Lower lobe of right lung (tissue), 2 donors: Measurements from ENCODE around the gene COL8A1. TPM values are rescaled to one million over a fixed set of nuclear protein-coding genes. Genes with fewer than 3 reads are reported as not detected.

ENCODE experiments used
- ATAC-seq, 2 donors: fragments of 200-7000 bp; cut with Tn5 transposase; one replicate each; pipeline ENCODE4 v1.9.1; 2020 to 2022; ENCODE audit warnings: mild to moderate bottlenecking in 2 of 2, moderate library complexity in 2 of 2
- DNase-seq: peaks from one replicate; pipeline ENCODE4 v3.0.0-alpha.2; 2020
- H3K27ac ChIP-seq: fragments of 200-600 bp; one replicate; pipeline ENCODE4 v1.8.0; 2022
- H3K27me3 ChIP-seq: fragments of 200-600 bp; one replicate; pipeline ENCODE4 v1.8.0; 2022; ENCODE audit warnings: low read depth
- H3K36me3 ChIP-seq: fragments of 200-600 bp; one replicate; pipeline ENCODE4 v1.8.0; 2022; ENCODE audit warnings: mild to moderate bottlenecking
- H3K4me1 ChIP-seq: fragments of 200-600 bp; one replicate; pipeline ENCODE4 v1.8.0; 2022
- H3K4me3 ChIP-seq: fragments of 200-600 bp; one replicate; pipeline ENCODE4 v1.8.0; 2022; ENCODE audit warnings: mild to moderate bottlenecking
- H3K9me3 ChIP-seq: fragments of 200-600 bp; one replicate; pipeline ENCODE4 v1.8.0; 2022
- intact Hi-C: fragments of 100-400 bp; cut with DNase I; formaldehyde crosslinking; loops from one replicate; pipeline ENCODE4 v1.11.0; 2022
- total RNA-seq: library from RNA; stranded (reverse); fragmentation: NEBNext Ultra II Directional; extraction: Animal tissue kit (Norgen Biotek cat#: 25700); gene quantifications from one replicate; pipeline ENCODE4 v1.2.1, GENCODE V29; 2021
- TF ChIP-seq, protein P1 (sequence below): fragments of 200-600 bp; IDR thresholded peaks from one replicate; pipeline ENCODE4 v1.8.0; 2022; ENCODE audit warnings: antibody characterized with exemption, mild to moderate bottlenecking
- donor health status: DM: no; HTN: yes; CAD: no; lungs with severe emphysema.

Gene COL8A1
- total RNA-seq, 1 donor from 2014 or later: 56.1 TPM

DNA sequence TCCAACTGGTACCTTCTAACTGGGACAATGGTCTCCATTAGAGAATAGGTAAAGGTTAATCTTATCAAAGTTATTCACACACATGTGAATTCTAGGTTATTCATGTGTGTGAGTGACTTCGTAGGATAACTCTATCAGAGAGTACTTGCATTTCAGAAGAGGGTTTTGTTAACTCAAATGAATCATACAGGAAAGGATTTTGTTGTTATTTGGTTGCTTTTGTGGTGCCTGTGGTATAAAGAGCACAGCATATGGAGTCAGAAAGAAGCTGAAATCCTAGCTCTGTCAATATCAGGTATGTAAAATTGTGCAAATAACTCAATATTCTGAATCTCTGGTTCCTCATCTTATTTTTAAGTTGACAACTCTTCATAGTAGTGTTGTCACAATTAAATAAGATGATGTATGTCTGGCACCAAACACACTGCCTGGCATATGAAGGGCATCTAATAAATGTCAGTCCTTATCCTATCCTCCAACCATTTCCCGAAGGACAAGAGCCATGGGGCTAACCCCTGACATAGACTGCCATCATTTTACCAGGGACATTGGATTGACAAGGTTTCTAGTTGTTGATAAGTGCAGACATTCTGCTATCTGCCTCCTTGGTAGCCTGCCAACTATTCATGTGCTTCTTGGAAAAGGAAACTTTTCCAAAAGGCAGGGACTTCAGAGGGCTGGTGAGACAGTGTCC lies 130.6 kb downstream of the COL8A1 start:
- DNase-seq (no peak), ATAC-seq (no peak)
- H3K27me3 ChIP-seq: no peaks in the 10 kb centered on the region
- H3K4me3 ChIP-seq: no peak overlapping the region
- no peaks in the 10 kb centered on the region for H3K36me3 ChIP-seq
- H3K27ac ChIP-seq: no peak overlapping the region
- TF ChIP-seq, protein P1, sequence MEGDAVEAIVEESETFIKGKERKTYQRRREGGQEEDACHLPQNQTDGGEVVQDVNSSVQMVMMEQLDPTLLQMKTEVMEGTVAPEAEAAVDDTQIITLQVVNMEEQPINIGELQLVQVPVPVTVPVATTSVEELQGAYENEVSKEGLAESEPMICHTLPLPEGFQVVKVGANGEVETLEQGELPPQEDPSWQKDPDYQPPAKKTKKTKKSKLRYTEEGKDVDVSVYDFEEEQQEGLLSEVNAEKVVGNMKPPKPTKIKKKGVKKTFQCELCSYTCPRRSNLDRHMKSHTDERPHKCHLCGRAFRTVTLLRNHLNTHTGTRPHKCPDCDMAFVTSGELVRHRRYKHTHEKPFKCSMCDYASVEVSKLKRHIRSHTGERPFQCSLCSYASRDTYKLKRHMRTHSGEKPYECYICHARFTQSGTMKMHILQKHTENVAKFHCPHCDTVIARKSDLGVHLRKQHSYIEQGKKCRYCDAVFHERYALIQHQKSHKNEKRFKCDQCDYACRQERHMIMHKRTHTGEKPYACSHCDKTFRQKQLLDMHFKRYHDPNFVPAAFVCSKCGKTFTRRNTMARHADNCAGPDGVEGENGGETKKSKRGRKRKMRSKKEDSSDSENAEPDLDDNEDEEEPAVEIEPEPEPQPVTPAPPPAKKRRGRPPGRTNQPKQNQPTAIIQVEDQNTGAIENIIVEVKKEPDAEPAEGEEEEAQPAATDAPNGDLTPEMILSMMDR: no peak
- no peaks in the 10 kb centered on the region for H3K9me3 ChIP-seq
- no peaks in the 10 kb centered on the region for H3K4me1 ChIP-seq
- intact Hi-C loops: no loop called here

DNA sequence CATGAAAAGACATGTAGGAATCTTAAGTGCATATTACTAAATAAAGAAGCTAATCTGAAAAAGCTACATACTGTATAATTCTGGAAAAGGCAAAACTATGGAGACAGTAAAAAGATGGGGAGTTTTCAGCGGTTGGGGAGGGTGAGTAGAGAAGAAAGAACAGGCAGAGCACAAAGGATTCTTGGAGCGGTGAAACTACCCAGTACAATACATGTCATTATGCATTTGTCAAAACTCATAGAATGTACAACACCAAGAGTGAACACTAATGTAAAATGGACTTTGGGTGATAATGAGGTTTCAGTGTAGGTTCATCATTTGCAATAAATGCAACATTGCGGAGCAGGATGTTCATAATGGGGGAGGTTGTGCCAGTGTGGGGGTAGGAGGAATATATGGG lies 133.8 kb downstream of the COL8A1 start:
- intact Hi-C loops: no loop called here
- TF ChIP-seq, protein P1: no peak
- Histone ChIP-seq H3K36me3 (no peaks in the 10 kb centered on the region), H3K4me3 (no peak overlapping the region), H3K27me3 (no peaks in the 10 kb centered on the region), H3K27ac (no peak overlapping the region), H3K4me1 (no peaks in the 10 kb centered on the region), H3K9me3 (no peaks in the 10 kb centered on the region)
- ATAC-seq: no peak
- no peak for DNase-seq

DNA sequence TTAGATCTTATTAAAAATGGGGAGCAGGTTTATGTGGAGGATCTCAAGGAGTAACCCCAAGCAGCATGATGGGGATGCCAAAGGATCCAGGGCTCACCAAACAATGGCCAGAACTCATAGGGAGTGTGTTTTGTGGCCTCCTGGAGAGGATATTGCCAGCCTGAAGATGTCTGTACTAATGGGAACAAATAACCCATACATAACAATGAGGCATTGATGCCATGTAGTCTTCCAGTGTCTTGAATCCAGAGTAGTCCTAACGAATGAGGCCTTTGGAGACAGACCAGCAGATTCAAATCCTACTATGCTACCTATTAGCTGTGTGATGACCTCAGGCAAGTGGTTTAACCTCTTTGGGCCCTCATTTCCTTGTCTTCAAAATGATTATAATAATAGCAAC lies 134.3 kb downstream of the COL8A1 start:
- ATAC-seq: no peak
- TF ChIP-seq, protein P1: no peak
- H3K36me3 ChIP-seq: no peaks in the 10 kb centered on the region

GRCh38 chr3:99774467-99774866 lies 136.1 kb downstream of the COL8A1 start:
- Histone ChIP-seq H3K4me3 (no peak overlapping the region), H3K4me1 (no peaks in the 10 kb centered on the region), H3K27me3 (no peaks in the 10 kb centered on the region), H3K27ac (no peak overlapping the region), H3K9me3 (no peaks in the 10 kb centered on the region), H3K36me3 (no peaks in the 10 kb centered on the region)
- TF ChIP-seq, protein P1: no peak
- intact Hi-C loops: no loop called here
- DNase-seq (no peak), ATAC-seq (no peak)

More for the DNA sequence above, 134.3 kb downstream of the COL8A1 start:
- Histone ChIP-seq H3K9me3 (no peaks in the 10 kb centered on the region), H3K4me1 (no peaks in the 10 kb centered on the region), H3K27ac (no peak overlapping the region), H3K27me3 (no peaks in the 10 kb centered on the region), H3K4me3 (no peak overlapping the region)
- no peak for DNase-seq
- intact Hi-C loops: no loop called here

DNA sequence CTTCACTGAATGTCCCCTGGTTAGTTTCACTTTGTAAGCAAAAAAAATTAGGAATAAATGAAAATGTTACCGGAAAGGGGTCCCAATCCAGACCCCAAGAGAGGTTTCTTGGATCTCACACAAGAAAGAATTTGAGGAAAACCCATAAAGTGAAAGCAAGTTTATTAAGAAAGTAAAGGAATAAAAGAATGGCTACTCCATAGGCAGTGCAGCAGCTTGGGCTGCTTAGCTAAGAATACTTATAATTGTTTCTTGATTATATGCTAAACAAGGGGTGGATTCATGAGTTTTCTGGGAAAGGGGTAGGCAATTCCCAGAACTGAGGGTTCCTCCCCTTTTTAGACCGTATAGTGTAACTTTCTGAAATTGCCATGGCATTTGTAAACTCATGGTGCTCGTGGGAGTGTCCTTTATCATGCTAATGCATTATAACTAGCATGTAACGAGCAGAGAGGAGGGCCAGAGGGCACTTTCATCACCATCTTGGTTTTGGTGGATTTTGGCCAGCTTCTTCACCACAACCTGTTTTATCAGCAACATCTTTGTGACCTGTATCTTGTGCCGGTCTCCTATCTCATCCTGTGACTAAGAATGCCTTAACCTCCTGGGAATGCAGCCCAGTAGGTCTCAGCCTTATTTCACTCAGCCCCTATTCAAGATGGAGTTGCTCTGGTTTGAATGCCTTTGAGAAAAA lies 138.3 kb downstream of the COL8A1 start:
- intact Hi-C loops: no loop called here
- H3K9me3 ChIP-seq: no peaks in the 10 kb centered on the region

More for the DNA sequence above, 138.3 kb downstream of the COL8A1 start:
- H3K4me1 ChIP-seq: no peaks in the 10 kb centered on the region
- DNase-seq (no peak), ATAC-seq (no peak)
- H3K4me3 ChIP-seq: no peak overlapping the region
- TF ChIP-seq, protein P1: no peak
- no peaks in the 10 kb centered on the region for H3K36me3 ChIP-seq
- H3K27ac ChIP-seq: no peak overlapping the region
- no peaks in the 10 kb centered on the region for H3K27me3 ChIP-seq
